Uterus (tissue), 4 donors: Measurements from ENCODE around the gene STARD8. TPM values are rescaled to one million over a fixed set of nuclear protein-coding genes. Genes with fewer than 3 reads are reported as not detected.
A peak's percentile ranks its signal among the peaks of the same experiment; 100 is the strongest.

Experiments
- DNase-seq, 2 donors: peaks; one replicate each; pipeline ENCODE4 v3.0.0-alpha.2; 2019 to 2020
- H3K27ac ChIP-seq, 2 donors: fragments of 200-600 bp; sonication (generic); 1 replicate in 1 of 2; 2 replicates in 1 of 2; pipeline ENCODE4 v1.5.1; 2016 to 2018
- H3K27me3 ChIP-seq, 2 donors: fragments of 200-600 bp; sonication (generic); one replicate each; pipeline ENCODE4 v1.5.1; 2018 to 2019; ENCODE audit warnings: control low read depth in 1 of 2
- H3K36me3 ChIP-seq, 2 donors: fragments of 200-600 bp; sonication (generic); one replicate each; pipeline ENCODE4 v1.5.1; 2019; ENCODE audit warnings: control low read depth in 1 of 2
- H3K4me1 ChIP-seq, 2 donors: fragments of 200-600 bp; sonication (generic); one replicate each; pipeline ENCODE4 v1.5.1; 2018 to 2019; ENCODE audit warnings: control low read depth in 1 of 2
- H3K4me3 ChIP-seq, 2 donors: fragments of 200-600 bp; sonication (generic); 1 replicate in 1 of 2; 2 replicates in 1 of 2; pipeline ENCODE4 v1.5.1; 2018 to 2019; ENCODE audit warnings: mild to moderate bottlenecking in 1 of 2
- H3K9me3 ChIP-seq, 2 donors: fragments of 200-600 bp; sonication (generic); one replicate each; pipeline ENCODE4 v1.5.1; 2019; ENCODE audit warnings: control low read depth in 1 of 2
- POLR2A ChIP-seq, 2 donors: fragments of 450-650 bp; IDR thresholded peaks; one replicate each; pipeline ENCODE4 v1.6.1; 2016; ENCODE audit warnings: antibody characterized with exemption in 2 of 2, mild to moderate bottlenecking in 1 of 2, moderate library complexity in 1 of 2
- intact Hi-C: fragments of 100-400 bp; cut with DNase I; formaldehyde crosslinking; loops from one replicate; pipeline ENCODE4 v1.15.1; 2023; ENCODE audit warnings: low total_unique reads
- total RNA-seq, 4 donors: library from RNA; depleted of rRNA in 3 of 4; stranded (reverse); fragments of >200 nt in 3 of 4; gene quantifications; one replicate each; pipeline versions ENCODE4 v1.1.0 to v1.2.4, GENCODE V29; 2014 to 2023
- TF ChIP-seq, protein P1 (sequence below), 4 experiments: fragments of 200-600 bp in 2 of 4; fragments of 450-650 bp in 2 of 4; sonication (generic) in 2 of 4; IDR thresholded peaks; one replicate each; pipeline ENCODE4 v1.5.1; 2016 to 2019; ENCODE audit warnings: antibody characterized with exemption in 4 of 4, mild to moderate bottlenecking in 2 of 4, moderate library complexity in 1 of 4
- donor health status: DM: yes; HTN: yes; CAD: no.

The STARD8 gene
- total RNA-seq, 4 donors from 2014 or later = 10.9 to 25.4 (median 17.2) TPM

DNA sequence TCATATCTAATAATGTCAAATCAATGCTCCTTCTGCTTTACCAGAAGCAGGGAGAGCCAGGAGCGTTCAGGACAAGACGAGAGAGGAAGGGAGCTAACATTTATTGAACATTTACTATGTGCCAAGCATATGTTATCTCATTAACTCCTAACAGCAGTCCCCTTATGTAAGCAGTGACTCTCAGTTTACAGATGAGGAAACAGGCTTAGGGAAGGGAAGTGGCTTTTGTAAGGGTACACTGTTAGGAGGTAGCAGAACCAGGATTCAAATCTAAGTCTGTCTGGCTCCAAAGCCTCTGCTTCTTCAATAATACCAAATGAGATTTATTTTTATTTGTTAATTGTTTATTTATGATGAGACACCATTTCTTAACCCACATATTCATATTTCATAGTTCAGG, 2.6 kb upstream of the STARD8 start:
- no peaks in the 10 kb centered on the region for H3K27me3 ChIP-seq
- H3K36me3 ChIP-seq = no peaks in the 10 kb centered on the region
- TF ChIP-seq, protein P1, sequence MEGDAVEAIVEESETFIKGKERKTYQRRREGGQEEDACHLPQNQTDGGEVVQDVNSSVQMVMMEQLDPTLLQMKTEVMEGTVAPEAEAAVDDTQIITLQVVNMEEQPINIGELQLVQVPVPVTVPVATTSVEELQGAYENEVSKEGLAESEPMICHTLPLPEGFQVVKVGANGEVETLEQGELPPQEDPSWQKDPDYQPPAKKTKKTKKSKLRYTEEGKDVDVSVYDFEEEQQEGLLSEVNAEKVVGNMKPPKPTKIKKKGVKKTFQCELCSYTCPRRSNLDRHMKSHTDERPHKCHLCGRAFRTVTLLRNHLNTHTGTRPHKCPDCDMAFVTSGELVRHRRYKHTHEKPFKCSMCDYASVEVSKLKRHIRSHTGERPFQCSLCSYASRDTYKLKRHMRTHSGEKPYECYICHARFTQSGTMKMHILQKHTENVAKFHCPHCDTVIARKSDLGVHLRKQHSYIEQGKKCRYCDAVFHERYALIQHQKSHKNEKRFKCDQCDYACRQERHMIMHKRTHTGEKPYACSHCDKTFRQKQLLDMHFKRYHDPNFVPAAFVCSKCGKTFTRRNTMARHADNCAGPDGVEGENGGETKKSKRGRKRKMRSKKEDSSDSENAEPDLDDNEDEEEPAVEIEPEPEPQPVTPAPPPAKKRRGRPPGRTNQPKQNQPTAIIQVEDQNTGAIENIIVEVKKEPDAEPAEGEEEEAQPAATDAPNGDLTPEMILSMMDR (IDR thresholded peaks at IDR 0.05) = no peak
- no peak for TF ChIP-seq POLR2A (IDR thresholded peaks at IDR 0.05)
- H3K9me3 ChIP-seq = no peaks in the 10 kb centered on the region
- no peak for DNase-seq
- intact Hi-C loops = no loop called here
- no peak overlapping the region for H3K4me3 ChIP-seq
- no peaks in the 10 kb centered on the region for H3K4me1 ChIP-seq
- H3K27ac ChIP-seq = no peak overlapping the region

DNA sequence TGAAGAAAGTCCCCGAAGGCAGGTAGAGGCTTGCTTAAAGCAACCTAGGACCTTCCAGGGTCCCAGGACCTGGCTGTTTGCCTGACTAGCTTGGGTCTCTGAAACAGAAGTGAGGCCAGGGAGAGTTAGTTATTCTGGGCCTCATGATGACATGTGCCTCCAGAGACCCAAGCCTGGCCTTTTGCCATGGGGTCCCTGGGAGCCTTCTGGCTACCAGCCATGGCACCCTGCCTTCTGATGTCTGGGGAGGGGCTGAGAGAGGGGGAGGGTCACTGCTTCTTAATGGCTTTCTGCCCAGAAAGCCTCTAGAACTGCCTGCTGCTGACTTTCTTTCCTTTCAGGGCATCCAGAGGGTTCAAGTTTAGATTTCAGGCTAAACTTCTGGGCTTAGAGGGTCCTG, 1.0 kb upstream of the STARD8 start:
- Histone ChIP-seq H3K4me1 (no peaks in the 10 kb centered on the region), H3K9me3 (no peaks in the 10 kb centered on the region), H3K36me3 (no peaks in the 10 kb centered on the region), H3K27ac (no peak overlapping the region), H3K4me3 (no peak overlapping the region), H3K27me3 (no peaks in the 10 kb centered on the region)
- TF ChIP-seq POLR2A (IDR thresholded peaks at IDR 0.05) = no peak
- TF ChIP-seq, protein P1 (IDR thresholded peaks at IDR 0.05) = no peak
- intact Hi-C loops = no loop called here
- no peak for DNase-seq

DNA sequence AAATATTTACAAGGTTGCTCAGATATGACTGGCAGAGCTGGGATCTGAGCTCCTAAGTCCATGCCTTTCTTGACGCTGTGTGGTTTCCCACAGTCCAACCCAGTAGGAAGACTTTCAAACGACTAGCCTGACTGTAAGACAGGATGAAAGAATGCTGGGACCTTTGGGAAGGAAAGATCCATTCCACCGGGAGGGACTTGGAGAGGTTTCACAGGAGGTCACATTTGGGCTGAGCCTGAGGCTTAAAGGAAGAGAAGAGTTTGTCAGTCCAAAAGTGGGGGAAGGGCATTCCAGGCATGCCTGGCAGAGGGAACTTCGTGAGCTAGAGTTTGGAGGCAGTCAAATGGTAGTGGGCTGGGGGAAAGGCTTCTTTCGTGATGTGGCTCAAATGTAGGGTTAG, 1.5 kb downstream of the STARD8 start:
- Histone ChIP-seq H3K4me3 (no peak overlapping the region), H3K27ac (peak overlapping the region in 1 of 2 donors; percentile 33)
- no peak for DNase-seq

DNA sequence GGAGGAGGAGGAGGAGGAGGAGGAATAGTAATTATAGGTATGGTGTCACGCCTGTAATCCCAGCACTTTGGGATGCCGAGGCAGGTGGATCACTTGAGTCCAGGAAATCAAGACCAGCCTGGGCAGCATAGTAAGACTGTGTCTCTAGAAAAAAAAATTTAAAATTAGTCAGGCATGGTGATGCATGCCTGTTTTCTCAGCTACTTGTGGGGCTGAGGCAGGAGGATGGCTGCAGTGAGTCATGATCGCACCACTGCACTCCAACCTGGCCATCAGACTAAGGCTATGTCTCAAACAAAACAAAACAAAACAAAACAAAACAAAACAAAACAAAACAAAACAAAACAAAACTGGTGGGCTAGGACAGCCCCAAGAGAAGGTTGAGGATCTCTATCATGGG, 3.0 kb downstream of the STARD8 start:
- no peaks in the 10 kb centered on the region for H3K36me3 ChIP-seq
- intact Hi-C loops = no loop called here
- no peaks in the 10 kb centered on the region for H3K4me1 ChIP-seq
- TF ChIP-seq POLR2A (IDR thresholded peaks at IDR 0.05) = no peak
- TF ChIP-seq, protein P1 (IDR thresholded peaks at IDR 0.05) = no peak
- H3K4me3 ChIP-seq = no peak overlapping the region
- H3K27me3 ChIP-seq = no peaks in the 10 kb centered on the region
- no peak overlapping the region for H3K27ac ChIP-seq
- H3K9me3 ChIP-seq = no peaks in the 10 kb centered on the region
- DNase-seq = no peak

More for the DNA sequence above, 1.5 kb downstream of the STARD8 start:
- TF ChIP-seq, protein P1 (IDR thresholded peaks at IDR 0.05) = no peak
- TF ChIP-seq POLR2A (IDR thresholded peaks at IDR 0.05) = no peak
- Histone ChIP-seq H3K36me3 (no peaks in the 10 kb centered on the region), H3K9me3 (no peaks in the 10 kb centered on the region), H3K4me1 (no peaks in the 10 kb centered on the region), H3K27me3 (no peaks in the 10 kb centered on the region)
- intact Hi-C loops = no loop called here

DNA sequence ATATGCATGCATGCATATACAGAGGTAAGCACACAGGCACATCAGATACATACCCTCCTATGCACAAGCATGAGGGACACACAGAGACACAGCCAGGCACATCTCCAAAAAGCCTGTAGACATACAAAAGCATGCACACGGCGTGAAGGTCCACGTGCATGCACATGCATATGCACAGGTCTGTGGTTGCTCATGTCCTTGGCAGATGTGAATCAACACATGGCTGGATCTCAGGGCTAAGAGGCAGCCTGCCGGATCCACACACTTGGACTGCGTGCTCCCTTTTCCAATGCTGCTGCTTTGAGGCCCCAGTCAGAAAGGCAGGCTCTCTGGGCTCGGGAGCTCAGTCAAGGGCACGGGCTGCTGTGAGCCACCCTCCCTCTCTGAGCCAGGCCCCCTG, 3.6 kb downstream of the STARD8 start:
- H3K27ac ChIP-seq = no peak overlapping the region
- H3K9me3 ChIP-seq = no peaks in the 10 kb centered on the region
- DNase-seq = no peak
- intact Hi-C loops = no loop called here
- H3K27me3 ChIP-seq = no peaks in the 10 kb centered on the region
- H3K4me1 ChIP-seq = no peaks in the 10 kb centered on the region
- no peaks in the 10 kb centered on the region for H3K36me3 ChIP-seq
- TF ChIP-seq POLR2A (IDR thresholded peaks at IDR 0.05) = no peak
- TF ChIP-seq, protein P1 (IDR thresholded peaks at IDR 0.05) = no peak
- H3K4me3 ChIP-seq = no peak overlapping the region
